Keratinocyte (primary cell): ENCODE results near the gene ST3GAL5.

Source experiments
- EZH2 ChIP-seq: IDR thresholded peaks from one replicate; pipeline ENCODE4 v1.6.1; 2012; ENCODE audit warnings: inconsistent platforms, mild to moderate bottlenecking, low read length, moderate library complexity
- TF ChIP-seq, protein P1 (sequence below), 3 experiments: IDR thresholded peaks in 1 of 3; conservative IDR thresholded peaks in 1 of 3; optimal IDR thresholded peaks in 1 of 3; 2 replicates in 2 of 3; 3 replicates in 1 of 3; pipeline versions ENCODE3 to v1.5.1; 2011; ENCODE audit warnings: low read length in 3 of 3, mild to moderate bottlenecking in 3 of 3, moderate library complexity in 2 of 3, control low read depth in 1 of 3, inconsistent platforms in 1 of 3; ENCODE audit not compliant: insufficient read depth in 2 of 3; ENCODE audit errors: extremely low read depth in 1 of 3

DNA sequence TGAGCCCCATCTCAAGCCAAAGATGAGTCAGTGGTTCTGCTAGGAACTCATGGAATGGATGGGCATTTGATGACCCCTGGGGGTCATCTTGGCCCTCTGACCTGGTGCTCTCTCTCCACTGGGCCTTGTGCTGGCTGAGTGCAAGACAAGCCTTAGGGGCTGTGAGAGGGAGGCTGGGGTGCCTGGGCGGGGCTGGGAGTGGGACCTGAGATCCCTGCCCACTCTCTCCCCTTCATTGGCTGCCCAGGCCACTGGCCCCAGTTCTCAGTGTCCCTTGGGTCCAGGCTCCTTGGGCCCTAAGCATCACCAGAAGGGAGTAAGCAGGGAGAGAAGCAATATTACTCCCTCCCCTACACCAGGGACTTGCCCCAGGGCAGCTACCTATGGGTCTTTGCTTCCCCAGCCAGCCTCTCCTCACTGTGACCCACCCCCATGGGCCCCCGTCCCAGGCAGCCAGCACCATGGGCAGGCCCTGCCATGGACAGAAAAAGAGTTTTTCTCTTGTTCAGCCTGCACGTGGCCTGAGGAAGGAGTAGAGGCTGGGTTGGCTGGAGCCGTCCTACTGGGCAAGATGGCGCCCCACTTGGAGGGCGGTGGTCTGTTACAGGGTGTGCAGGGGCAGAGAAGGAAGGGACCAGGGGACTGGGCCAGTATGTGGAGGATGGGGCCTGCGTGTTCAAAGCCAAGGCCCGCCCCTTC, 101.4 kb downstream of the ST3GAL5 start:
- TF ChIP-seq, protein P1, sequence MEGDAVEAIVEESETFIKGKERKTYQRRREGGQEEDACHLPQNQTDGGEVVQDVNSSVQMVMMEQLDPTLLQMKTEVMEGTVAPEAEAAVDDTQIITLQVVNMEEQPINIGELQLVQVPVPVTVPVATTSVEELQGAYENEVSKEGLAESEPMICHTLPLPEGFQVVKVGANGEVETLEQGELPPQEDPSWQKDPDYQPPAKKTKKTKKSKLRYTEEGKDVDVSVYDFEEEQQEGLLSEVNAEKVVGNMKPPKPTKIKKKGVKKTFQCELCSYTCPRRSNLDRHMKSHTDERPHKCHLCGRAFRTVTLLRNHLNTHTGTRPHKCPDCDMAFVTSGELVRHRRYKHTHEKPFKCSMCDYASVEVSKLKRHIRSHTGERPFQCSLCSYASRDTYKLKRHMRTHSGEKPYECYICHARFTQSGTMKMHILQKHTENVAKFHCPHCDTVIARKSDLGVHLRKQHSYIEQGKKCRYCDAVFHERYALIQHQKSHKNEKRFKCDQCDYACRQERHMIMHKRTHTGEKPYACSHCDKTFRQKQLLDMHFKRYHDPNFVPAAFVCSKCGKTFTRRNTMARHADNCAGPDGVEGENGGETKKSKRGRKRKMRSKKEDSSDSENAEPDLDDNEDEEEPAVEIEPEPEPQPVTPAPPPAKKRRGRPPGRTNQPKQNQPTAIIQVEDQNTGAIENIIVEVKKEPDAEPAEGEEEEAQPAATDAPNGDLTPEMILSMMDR (optimal IDR thresholded peaks at IDR 0.05 in 1 of 3, IDR thresholded peaks at IDR 0.05 in 1 of 3, conservative IDR thresholded peaks at IDR 0.05 in 1 of 3; ENCODE audit: extremely low read depth in 1 of 3, insufficient read depth in 2 of 3, low read length in 3 of 3): no peak
- TF ChIP-seq EZH2: no peak
